OCI-LY3 (cell line): ENCODE data around the gene GPR61.

Experiments used
- H2AFZ ChIP-seq: fragments of 200-600, 300-600 bp; shearing (Covaris generic); 2 replicates; pipeline ENCODE4 v1.6.0; 2014; ENCODE audit warnings: antibody characterized with exemption, low read depth, low read length
- H3K27ac ChIP-seq: fragments of 200-600, 300-600 bp; sonication (generic); 2 replicates; pipeline ENCODE4 v1.5.1; 2014; ENCODE audit warnings: mild to moderate bottlenecking, low read length, moderate library complexity, mixed read lengths
- H3K27me3 ChIP-seq: fragments of 200-600, 300-600 bp; sonication (generic); 2 replicates; pipeline ENCODE4 v1.6.1; 2014; ENCODE audit warnings: low read depth, low read length, mixed read lengths
- H3K36me3 ChIP-seq: fragments of 200-600, 300-600 bp; sonication (generic); replicated peaks from 2 replicates; pipeline ENCODE3; 2014; ENCODE audit warnings: low read depth, low read length, mixed read lengths
- H3K4me1 ChIP-seq: fragments of 300-600, 200-600 bp; sonication (generic); 2 replicates; pipeline ENCODE4 v1.6.1; 2014; ENCODE audit warnings: low read length, mixed read lengths
- H3K4me2 ChIP-seq: fragments of 200-600, 300-600 bp; sonication (generic); 2 replicates; pipeline ENCODE4 v1.6.1; 2014; ENCODE audit warnings: low read length, mixed read lengths
- H3K4me3 ChIP-seq: fragments of 300-600, 200-600 bp; sonication (generic); 2 replicates; pipeline ENCODE4 v1.5.1; 2014; ENCODE audit warnings: antibody characterized with exemption, mild to moderate bottlenecking, low read length, moderate library complexity
- H3K79me2 ChIP-seq: fragments of 300-600, 200-600 bp; shearing (Covaris generic); 2 replicates; pipeline ENCODE4 v1.6.1; 2014; ENCODE audit warnings: mild to moderate bottlenecking, low read length, mixed read lengths
- H3K9ac ChIP-seq: fragments of 300-600, 200-600 bp; shearing (Covaris generic); 2 replicates; pipeline ENCODE4 v1.6.0; 2014; ENCODE audit warnings: mild to moderate bottlenecking, low read length, moderate library complexity
- H3K9me3 ChIP-seq: fragments of 200-600, 300-600 bp; shearing (Covaris generic); 2 replicates; pipeline ENCODE4 v1.6.1; 2014; ENCODE audit warnings: low read length, mixed read lengths; ENCODE audit not compliant: insufficient read depth
- H4K20me1 ChIP-seq: fragments of 200-600, 300-600 bp; sonication (generic); 2 replicates; pipeline ENCODE4 v1.6.1; 2016; ENCODE audit warnings: low read length, mixed read lengths; ENCODE audit not compliant: insufficient read depth
- CTCF ChIP-seq: fragments of 200-600, 300-600 bp; sonication (generic); IDR thresholded peaks from 2 replicates; pipeline ENCODE4 v1.5.1; 2014; ENCODE audit warnings: antibody characterized with exemption, low read length, low read depth
- EZH2phosphoT487 ChIP-seq: fragments of 200-600 bp; shearing (Covaris generic); IDR thresholded peaks from 2 replicates; pipeline ENCODE4 v1.6.1; 2018; ENCODE audit warnings: antibody characterized with exemption, mixed run types, low read depth

GPR61 gene

GRCh38 chr1:109539676-109540075, at the start of gene GPR61:
Gene GPR61 (plus strand): TSS chr1:109539872. CDS start chr1:109543023, 3,151 bp downstream.
- no peaks in the 10 kb centered on the region for H3K4me1 ChIP-seq
- H3K27me3 ChIP-seq, result no peaks in the 10 kb centered on the region
- H3K4me3 ChIP-seq, result no peak within 1 kb of the TSS
- H3K9ac ChIP-seq, result no peak within 1 kb of the TSS
- TF ChIP-seq CTCF, result no peak
- TF ChIP-seq EZH2phosphoT487, result no peak
- no peaks in the 10 kb centered on the region for H3K36me3 ChIP-seq
- H3K79me2 ChIP-seq, result no peaks in the 10 kb centered on the region
- no peak within 1 kb of the TSS for H3K4me2 ChIP-seq
- no peak within 1 kb of the TSS for H2AFZ ChIP-seq
- H4K20me1 ChIP-seq, result no peaks in the 10 kb centered on the region
- H3K27ac ChIP-seq, result no peak within 1 kb of the TSS
- H3K9me3 ChIP-seq, result no peaks in the 10 kb centered on the region

- H2AFZ ChIP-seq, result no peak overlapping the region
- H4K20me1 ChIP-seq, result no peaks in the 10 kb centered on the region
- peaks cover 7% of the 10 kb centered on the region; the same call in 1 of the 2 replicates for H3K79me2 ChIP-seq
- no peaks in the 10 kb centered on the region for H3K27me3 ChIP-seq
- no peak overlapping the region for H3K4me2 ChIP-seq
- peak; percentile 60 for TF ChIP-seq CTCF
- no peak for TF ChIP-seq EZH2phosphoT487
- H3K9ac ChIP-seq, result no peak overlapping the region
- no peaks in the 10 kb centered on the region for H3K9me3 ChIP-seq
- H3K4me3 ChIP-seq, result no peak overlapping the region
- no peak overlapping the region for H3K27ac ChIP-seq
- no peaks in the 10 kb centered on the region for H3K36me3 ChIP-seq
- H3K4me1 ChIP-seq, result peaks cover 12% of the 10 kb centered on the region
Observed at GRCh38 chr1:109490029-109490933, 49.4 kb upstream of the GPR61 start.

- no peak overlapping the region for H3K9ac ChIP-seq
- H3K9me3 ChIP-seq, result no peaks in the 10 kb centered on the region
- H4K20me1 ChIP-seq, result no peaks in the 10 kb centered on the region
- H2AFZ ChIP-seq, result no peak overlapping the region
- no peak overlapping the region for H3K27ac ChIP-seq
- H3K4me1 ChIP-seq, result peaks cover 9% of the 10 kb centered on the region
- H3K36me3 ChIP-seq, result peaks cover 3% of the 10 kb centered on the region
- H3K4me3 ChIP-seq, result no peak overlapping the region
- H3K4me2 ChIP-seq, result no peak overlapping the region
- peaks cover 11% of the 10 kb centered on the region; the same call in 1 of the 2 replicates for H3K79me2 ChIP-seq
- no peak for TF ChIP-seq EZH2phosphoT487
- H3K27me3 ChIP-seq, result no peaks in the 10 kb centered on the region
Observed at GRCh38 chr1:109490934-109491302, 48.8 kb upstream of the GPR61 start.

- H2AFZ ChIP-seq, result no peak overlapping the region
- H3K27me3 ChIP-seq, result no peaks in the 10 kb centered on the region
- H3K9ac ChIP-seq, result no peak overlapping the region
- no peak overlapping the region for H3K4me3 ChIP-seq
- H3K79me2 ChIP-seq, result peaks cover 11% of the 10 kb centered on the region; the same call in 1 of the 2 replicates
- H3K36me3 ChIP-seq, result peaks cover 7% of the 10 kb centered on the region
- H3K4me1 ChIP-seq, result peaks cover 9% of the 10 kb centered on the region
- H4K20me1 ChIP-seq, result no peaks in the 10 kb centered on the region
- TF ChIP-seq EZH2phosphoT487 (no peak), CTCF (no peak)
- no peak overlapping the region for H3K27ac ChIP-seq
- no peak overlapping the region for H3K4me2 ChIP-seq
- no peaks in the 10 kb centered on the region for H3K9me3 ChIP-seq
Observed at GRCh38 chr1:109491372-109491771, 48.3 kb upstream of the GPR61 start.
